CD8-positive, alpha-beta memory T cell (primary cell): Measurements from ENCODE around the gene LMF1. TPM values are rescaled to one million over a fixed set of nuclear protein-coding genes. Genes with fewer than 3 reads are reported as not detected.

ENCODE experiments used
- CTCF ChIA-PET: fragments of 350-600 bp; sonication (Branson Sonifier 250); formaldehyde crosslinking; loops from one replicate; lab custom pipeline; 2021; ENCODE audit warnings: antibody characterized with exemption; lab: Charles Lee
- POLR2A ChIA-PET: fragments of 350-600 bp; sonication (Branson Sonifier 250); formaldehyde crosslinking; loops from one replicate; lab custom pipeline; 2021; ENCODE audit warnings: antibody characterized with exemption; lab: Charles Lee
- DNase-seq, 5 donors: peaks; one replicate each; pipeline versions ENCODE4 v3.0.0 to v3.0.0-alpha.2; 2020 to 2022; ENCODE audit warnings: mixed read lengths in 1 of 5
- H3K27ac ChIP-seq: one replicate; pipeline ENCODE4 v1.7.0; 2013; ENCODE audit warnings: low read depth, mild to moderate bottlenecking, low read length, moderate library complexity
- H3K27me3 ChIP-seq: 2 replicates; pipeline ENCODE4 v1.7.0; 2013; ENCODE audit warnings: low read length, mild to moderate bottlenecking; ENCODE audit not compliant: insufficient read depth, poor library complexity, severe bottlenecking
- H3K36me3 ChIP-seq: 2 replicates; pipeline ENCODE4 v1.7.0; 2013; ENCODE audit warnings: mild to moderate bottlenecking, low read length, moderate library complexity; ENCODE audit not compliant: insufficient read depth
- H3K4me1 ChIP-seq: 2 replicates; pipeline ENCODE4 v1.7.0; 2013; ENCODE audit warnings: mild to moderate bottlenecking, low read length, moderate library complexity; ENCODE audit not compliant: insufficient read depth
- H3K4me3 ChIP-seq: 2 replicates; pipeline ENCODE4 v1.7.0; 2013; ENCODE audit warnings: mild to moderate bottlenecking, low read length
- H3K9me3 ChIP-seq: 2 replicates; pipeline ENCODE4 v1.7.0; 2013; ENCODE audit warnings: mild to moderate bottlenecking, low read length
- H3K27ac Mint-ChIP-seq, 8 donors: one replicate each; pipeline ENCODE4 v1.8.0; 2020 to 2021; ENCODE audit warnings: mixed read lengths in 8 of 8, mild to moderate bottlenecking in 6 of 8, inconsistent platforms in 3 of 8, moderate library complexity in 3 of 8
- H3K27me3 Mint-ChIP-seq, 2 donors: one replicate each; pipeline ENCODE4 v1.8.0; 2020 to 2021; ENCODE audit warnings: mixed read lengths in 2 of 2, mild to moderate bottlenecking in 1 of 2, moderate library complexity in 1 of 2
- H3K36me3 Mint-ChIP-seq, 3 donors: one replicate each; pipeline ENCODE4 v1.8.0; 2020 to 2021; ENCODE audit warnings: mixed read lengths in 3 of 3, inconsistent platforms in 1 of 3, mild to moderate bottlenecking in 1 of 3
- H3K4me1 Mint-ChIP-seq, 3 donors: one replicate each; pipeline ENCODE4 v1.8.0; 2020 to 2021; ENCODE audit warnings: mixed read lengths in 3 of 3, inconsistent platforms in 1 of 3, mild to moderate bottlenecking in 1 of 3
- H3K4me3 Mint-ChIP-seq, 7 donors: one replicate each; pipeline ENCODE4 v1.8.0; 2020 to 2021; ENCODE audit warnings: mixed read lengths in 7 of 7, mild to moderate bottlenecking in 6 of 7, moderate library complexity in 4 of 7, inconsistent platforms in 2 of 7
- H3K9me3 Mint-ChIP-seq, 5 donors: one replicate each; pipeline ENCODE4 v1.8.0; 2020 to 2022; ENCODE audit warnings: mixed read lengths in 5 of 5, mild to moderate bottlenecking in 3 of 5, moderate library complexity in 2 of 5, inconsistent platforms in 1 of 5
- polyA plus RNA-seq: library from polyadenylated mRNA; unstranded; fragments of 300-500 nt; fragmentation: Illumina TruSeq; gene quantifications from one replicate; pipeline ENCODE4 v1.2.3, GENCODE V29; 2021
- total RNA-seq, 2 experiments: library from RNA; stranded (reverse); gene quantifications; one replicate each; pipeline ENCODE4 v1.2.3, GENCODE V29; 2021

LMF1 gene
- total and polyA plus RNA-seq, 3 experiments from 2014 or later, result 11.7 to 15.8 (median 14.0) TPM

GRCh38 chr16:977081-977701 lies 6.4 kb upstream of the LMF1 start:
- no peak for DNase-seq
- POLR2A ChIA-PET, result no interaction called here
- H3K36me3 Mint-ChIP-seq, result peaks cover 0 to 1% (median 0%) of the 10 kb centered on the region in 3 donors

GRCh38 chr16:976389-976931 lies 5.7 kb upstream of the LMF1 start:
- Histone ChIP-seq H3K4me3 (no peak overlapping the region), H3K27me3 (peaks cover 6% of the 10 kb centered on the region), H3K36me3 (no peaks in the 10 kb centered on the region), H3K4me1 (peaks cover 10% of the 10 kb centered on the region), H3K9me3 (no peaks in the 10 kb centered on the region), H3K27ac (no peak overlapping the region)
- Mint-ChIP-seq H3K36me3 (peaks cover 0 to 1% (median 0%) of the 10 kb centered on the region in 3 donors), H3K27ac (no peak overlapping the region), H3K4me1 (peaks cover 3 to 6% (median 5%) of the 10 kb centered on the region in 3 donors), H3K27me3 (peaks cover 0 to 1% of the 10 kb centered on the region in 2 donors), H3K9me3 (peaks cover 0 to 2% (median 0%) of the 10 kb centered on the region in 5 donors), H3K4me3 (no peak overlapping the region)
- POLR2A ChIA-PET, result no interaction called here
- DNase-seq, result no peak
- CTCF ChIA-PET, result no interaction called here

More at GRCh38 chr16:977081-977701, 6.4 kb upstream of the LMF1 start:
- Mint-ChIP-seq H3K27me3 (peaks cover 0 to 1% of the 10 kb centered on the region in 2 donors), H3K9me3 (peaks cover 0 to 2% (median 0%) of the 10 kb centered on the region in 5 donors), H3K4me3 (peak overlapping the region in 1 of 7 donors; percentile 68), H3K4me1 (peaks cover 0 to 4% (median 0%) of the 10 kb centered on the region in 3 donors), H3K27ac (peak overlapping the region in 1 of 8 donors; percentile 24)
- H3K27ac ChIP-seq, result no peak overlapping the region
- H3K4me1 ChIP-seq, result peaks cover 8% of the 10 kb centered on the region
- H3K4me3 ChIP-seq, result no peak overlapping the region
- peaks cover 6% of the 10 kb centered on the region for H3K27me3 ChIP-seq
- CTCF ChIA-PET, result no interaction called here
- H3K9me3 ChIP-seq, result no peaks in the 10 kb centered on the region
- H3K36me3 ChIP-seq, result no peaks in the 10 kb centered on the region

GRCh38 chr16:975291-975690 lies 4.5 kb upstream of the LMF1 start:
- peak overlapping the region in 1 of 8 donors; percentile 62 for H3K27ac Mint-ChIP-seq
- POLR2A ChIA-PET, result no interaction called here
- H3K4me1 ChIP-seq, result peaks cover 15% of the 10 kb centered on the region
- H3K9me3 ChIP-seq, result no peaks in the 10 kb centered on the region
- no peaks in the 10 kb centered on the region for H3K9me3 Mint-ChIP-seq
- CTCF ChIA-PET, result no interaction called here
- peaks cover 6% of the 10 kb centered on the region for H3K27me3 ChIP-seq
- peaks cover 0 to 1% (median 0%) of the 10 kb centered on the region in 3 donors for H3K36me3 Mint-ChIP-seq
- no peaks in the 10 kb centered on the region for H3K36me3 ChIP-seq
- no peak for DNase-seq
- peaks cover 0 to 1% of the 10 kb centered on the region in 2 donors for H3K27me3 Mint-ChIP-seq
- H3K4me3 ChIP-seq, result no peak overlapping the region
- no peak overlapping the region for H3K4me3 Mint-ChIP-seq
- H3K27ac ChIP-seq, result no peak overlapping the region
- peaks cover 5 to 8% (median 8%) of the 10 kb centered on the region in 3 donors for H3K4me1 Mint-ChIP-seq

- H3K36me3 Mint-ChIP-seq, result peaks cover 0 to 1% (median 0%) of the 10 kb centered on the region in 3 donors
- peaks cover 2% of the 10 kb centered on the region for H3K27me3 ChIP-seq
- peaks cover 0 to 1% of the 10 kb centered on the region in 2 donors for H3K27me3 Mint-ChIP-seq
- no peaks in the 10 kb centered on the region for H3K9me3 ChIP-seq
- H3K4me1 ChIP-seq, result peaks cover 19% of the 10 kb centered on the region
- no peak overlapping the region for H3K27ac Mint-ChIP-seq
- no peak overlapping the region for H3K4me3 ChIP-seq
- CTCF ChIA-PET, result no interaction called here
- DNase-seq, result no peak
- H3K9me3 Mint-ChIP-seq, result no peaks in the 10 kb centered on the region
- no peaks in the 10 kb centered on the region for H3K36me3 ChIP-seq
- H3K4me3 Mint-ChIP-seq, result no peak overlapping the region
- POLR2A ChIA-PET, result no interaction called here
- H3K27ac ChIP-seq, result no peak overlapping the region
- peaks cover 8 to 9% (median 9%) of the 10 kb centered on the region in 3 donors for H3K4me1 Mint-ChIP-seq
Observed at GRCh38 chr16:974611-975261, 4.0 kb upstream of the LMF1 start.

- H3K27ac ChIP-seq, result no peak overlapping the region
- no peaks in the 10 kb centered on the region for H3K9me3 ChIP-seq
- no peak for DNase-seq
- H3K4me3 Mint-ChIP-seq, result no peak overlapping the region
- H3K36me3 Mint-ChIP-seq, result peaks cover 0 to 1% (median 0%) of the 10 kb centered on the region in 3 donors
- peaks cover 0 to 1% of the 10 kb centered on the region in 2 donors for H3K27me3 Mint-ChIP-seq
- H3K4me3 ChIP-seq, result no peak overlapping the region
- peaks cover 7 to 15% (median 15%) of the 10 kb centered on the region in 3 donors for H3K4me1 Mint-ChIP-seq
- H3K4me1 ChIP-seq, result peaks cover 24% of the 10 kb centered on the region
- CTCF ChIA-PET, result no interaction called here
- no peaks in the 10 kb centered on the region for H3K36me3 ChIP-seq
- H3K9me3 Mint-ChIP-seq, result no peaks in the 10 kb centered on the region
- H3K27ac Mint-ChIP-seq, result no peak overlapping the region
- POLR2A ChIA-PET, result no interaction called here
- no peaks in the 10 kb centered on the region for H3K27me3 ChIP-seq
Observed at GRCh38 chr16:974001-974601, 3.3 kb upstream of the LMF1 start.

- Histone ChIP-seq H3K36me3 (no peaks in the 10 kb centered on the region), H3K4me1 (peaks cover 24% of the 10 kb centered on the region), H3K4me3 (no peak overlapping the region), H3K27me3 (no peaks in the 10 kb centered on the region), H3K27ac (no peak overlapping the region), H3K9me3 (no peaks in the 10 kb centered on the region)
- POLR2A ChIA-PET, result no interaction called here
- H3K9me3 Mint-ChIP-seq, result no peaks in the 10 kb centered on the region
- H3K4me1 Mint-ChIP-seq, result peaks cover 11 to 21% (median 20%) of the 10 kb centered on the region in 3 donors
- DNase-seq, result no peak
- H3K36me3 Mint-ChIP-seq, result peaks cover 0 to 5% (median 1%) of the 10 kb centered on the region in 3 donors
- no peak overlapping the region for H3K27ac Mint-ChIP-seq
- H3K4me3 Mint-ChIP-seq, result peak overlapping the region in 1 of 7 donors; percentile 40
- H3K27me3 Mint-ChIP-seq, result no peaks in the 10 kb centered on the region
- CTCF ChIA-PET, result no interaction called here
Observed at GRCh38 chr16:973366-973765, 2.6 kb upstream of the LMF1 start.

GRCh38 chr16:972316-973002 lies 1.7 kb upstream of the LMF1 start:
- Histone ChIP-seq H3K36me3 (no peaks in the 10 kb centered on the region), H3K9me3 (no peaks in the 10 kb centered on the region), H3K27ac (no peak overlapping the region), H3K4me3 (no peak overlapping the region), H3K4me1 (peaks cover 24% of the 10 kb centered on the region), H3K27me3 (no peaks in the 10 kb centered on the region)
- no peaks in the 10 kb centered on the region for H3K9me3 Mint-ChIP-seq
- CTCF ChIA-PET, result no interaction called here
- H3K27me3 Mint-ChIP-seq, result no peaks in the 10 kb centered on the region
- POLR2A ChIA-PET, result interaction anchor here (0.6 kb wide), 1 partner anchor 9 kb away, joined by 3 read pairs; the partner anchor contains the start of gene SOX8
- peaks cover 12 to 26% (median 24%) of the 10 kb centered on the region in 3 donors for H3K4me1 Mint-ChIP-seq
- H3K36me3 Mint-ChIP-seq, result peaks cover 0 to 13% (median 0%) of the 10 kb centered on the region in 3 donors
- DNase-seq, result no peak
- peak overlapping the region in 1 of 8 donors; percentile 10 for H3K27ac Mint-ChIP-seq
- peak overlapping the region in 1 of 7 donors; percentile 85 for H3K4me3 Mint-ChIP-seq
